ENCODE results near the gene VWA5B2.
A peak's percentile ranks its signal among the peaks of the same experiment; 100 is the strongest.
"Not testable (repeated sequence)": the region's sequence is repeated elsewhere in the genome, so short reads cannot be mapped to it uniquely, and the experiment has no call there.

The VWA5B2 gene

DNA sequence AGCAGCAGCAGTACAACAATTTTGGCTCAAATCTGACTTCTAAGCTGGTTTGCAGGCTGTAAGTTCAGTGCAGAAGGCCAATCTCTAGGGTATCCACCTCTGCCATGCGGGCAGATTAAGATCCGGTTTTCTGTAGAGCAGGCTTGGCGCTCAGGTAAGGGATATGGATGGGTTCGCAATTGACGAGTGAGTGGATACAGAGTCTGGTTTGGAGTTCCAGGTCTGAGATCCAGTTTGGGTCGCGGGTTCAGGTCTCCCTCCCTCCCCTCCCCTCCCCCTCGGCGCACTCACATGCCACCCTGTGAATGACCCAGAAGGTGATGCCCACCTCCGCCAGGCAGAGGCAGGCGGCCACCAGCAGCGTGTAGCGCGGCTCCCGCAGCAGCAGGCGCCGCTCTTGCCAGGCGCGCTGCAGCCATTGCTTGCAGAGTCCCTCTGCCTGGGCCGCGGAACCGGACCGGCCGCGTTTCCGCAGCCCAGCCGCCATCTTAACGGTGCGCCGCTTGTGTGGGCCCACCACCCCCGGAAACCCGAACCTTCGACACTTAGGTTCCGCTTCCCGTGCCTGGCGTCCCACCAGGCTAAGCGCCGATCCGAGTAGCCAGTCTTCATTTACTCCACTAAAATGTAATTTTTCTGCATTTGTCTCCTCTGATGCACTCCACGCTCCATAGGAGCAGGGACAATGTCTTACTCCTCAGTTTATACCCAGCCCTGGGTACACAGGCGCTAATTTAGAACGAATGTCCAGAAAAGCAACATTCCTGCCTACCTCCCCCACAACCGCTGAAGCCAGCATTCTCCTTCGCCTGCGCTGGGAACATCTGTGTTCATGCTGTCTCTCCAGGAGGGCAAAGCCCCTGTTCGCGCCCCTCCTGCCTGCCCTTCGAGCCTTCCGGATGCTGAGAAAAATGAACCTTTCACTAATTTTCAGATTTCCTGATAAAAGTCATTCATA is 19.3 kb downstream of the VWA5B2 start, which contains the start of gene ALG3:
ALG3 (minus strand) TSS at position 509 of the 958 bp plus-strand sequence; CDS start at position 487, 22 bp downstream.
- peak; percentile 89 for DNase-seq

DNA sequence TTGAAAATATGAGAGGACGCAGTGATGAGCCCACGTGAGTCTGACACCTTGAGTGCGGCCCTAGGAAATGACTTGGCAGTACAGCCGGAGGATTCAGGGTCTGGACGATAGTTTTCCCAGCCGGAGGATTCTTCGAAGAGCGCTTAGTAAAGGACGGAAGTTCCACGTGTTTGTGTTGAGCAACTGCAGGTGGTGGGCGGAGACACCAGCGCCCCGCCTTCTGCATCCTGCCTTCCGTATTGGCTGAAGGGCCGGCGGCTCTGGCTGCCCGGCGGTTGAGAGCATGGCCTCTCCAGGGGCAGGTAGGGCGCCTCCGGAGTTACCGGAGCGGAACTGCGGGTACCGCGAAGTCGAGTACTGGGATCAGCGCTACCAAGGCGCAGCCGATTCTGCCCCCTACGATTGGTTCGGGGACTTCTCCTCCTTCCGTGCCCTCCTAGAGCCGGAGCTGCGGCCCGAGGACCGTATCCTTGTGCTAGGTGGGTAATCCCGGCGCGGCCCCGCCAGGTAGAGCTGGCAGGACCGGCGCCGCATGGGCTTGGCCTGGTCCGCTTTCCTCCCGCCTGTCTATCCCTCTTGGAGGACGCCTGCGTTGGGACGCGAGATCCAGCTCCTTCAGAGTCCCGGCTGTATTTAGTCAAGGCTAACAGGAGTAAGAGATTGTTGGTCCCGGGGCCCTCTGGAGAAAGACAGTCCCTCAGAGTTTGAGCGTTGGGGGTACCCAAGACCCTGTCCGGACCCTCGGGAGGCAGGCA is 20.2 kb downstream of the VWA5B2 start, which contains the start of gene EEF1AKMT4:
EEF1AKMT4 (plus strand) TSS at position 261 of the 755 bp plus-strand sequence; CDS start at position 284, 23 bp downstream.
- peak; percentile 98 for DNase-seq

DNA sequence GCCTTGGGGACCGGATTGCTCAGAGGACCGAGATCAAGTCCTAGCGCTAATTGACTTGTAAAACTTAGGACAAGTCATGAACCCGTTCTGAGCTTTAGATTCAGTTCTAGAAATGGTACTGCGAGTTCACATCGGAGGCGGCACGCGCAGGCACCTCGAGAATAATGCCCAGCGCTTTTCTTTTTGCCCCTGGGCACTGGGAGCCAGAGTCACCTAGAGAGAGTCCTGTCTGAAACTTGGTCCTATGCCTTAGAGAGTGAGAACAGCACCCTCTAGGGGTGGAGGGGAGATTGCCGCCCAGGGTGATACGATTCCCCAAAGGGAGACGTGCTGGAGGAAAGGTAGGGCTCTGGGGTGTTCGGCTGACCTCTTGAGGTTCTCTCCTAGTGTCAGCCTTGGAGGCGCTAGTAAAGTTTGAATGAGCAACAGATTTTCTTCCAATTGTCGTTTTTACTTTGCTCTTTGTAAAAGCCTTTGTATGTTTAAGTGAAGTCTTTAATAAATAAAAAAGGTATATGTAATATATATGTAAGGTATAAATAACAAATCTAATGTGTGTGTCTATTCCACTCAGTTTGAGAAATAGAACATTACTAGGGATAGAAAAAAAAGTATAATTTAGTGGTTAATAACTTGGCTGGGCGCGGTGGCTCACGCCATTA is 20.9 kb downstream of the VWA5B2 start:
- peak; percentile 91 for DNase-seq

DNA sequence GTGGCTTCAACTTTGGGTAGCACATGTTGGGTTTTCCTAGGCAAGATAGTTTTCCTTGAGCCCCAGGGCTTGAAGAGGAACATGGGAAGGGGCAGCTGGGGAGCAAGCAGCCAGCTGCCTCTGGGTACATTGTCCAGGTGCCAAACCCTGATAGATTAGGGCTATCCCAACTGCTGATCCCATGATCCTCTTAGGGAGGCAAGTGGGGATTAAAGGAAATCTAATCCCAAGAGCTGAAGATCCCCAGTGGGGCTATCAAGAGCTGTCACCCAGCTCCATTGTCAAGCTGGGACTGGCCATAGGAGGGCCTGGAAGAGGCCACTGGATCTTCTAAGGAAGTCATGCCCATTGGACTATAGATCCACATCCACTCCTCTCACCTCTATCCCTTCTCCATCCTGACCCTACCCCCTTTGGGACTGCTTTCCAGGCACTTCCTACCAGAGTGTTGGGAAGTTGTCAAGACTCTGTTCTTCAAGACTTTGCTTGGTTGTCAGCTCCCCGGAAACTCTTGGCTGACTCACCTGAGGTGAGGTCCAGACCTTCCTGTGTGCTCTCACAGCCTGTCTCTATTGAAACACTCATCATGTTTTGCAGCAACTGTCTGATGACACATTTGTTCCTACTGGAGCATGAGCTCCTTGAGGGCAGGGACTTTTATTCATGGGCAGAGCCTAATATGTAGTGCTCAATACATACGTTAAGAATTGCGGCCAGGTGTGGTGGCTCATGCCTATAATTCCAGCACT is 26.1 kb downstream of the VWA5B2 start:
- DNase-seq = no peak

DNA sequence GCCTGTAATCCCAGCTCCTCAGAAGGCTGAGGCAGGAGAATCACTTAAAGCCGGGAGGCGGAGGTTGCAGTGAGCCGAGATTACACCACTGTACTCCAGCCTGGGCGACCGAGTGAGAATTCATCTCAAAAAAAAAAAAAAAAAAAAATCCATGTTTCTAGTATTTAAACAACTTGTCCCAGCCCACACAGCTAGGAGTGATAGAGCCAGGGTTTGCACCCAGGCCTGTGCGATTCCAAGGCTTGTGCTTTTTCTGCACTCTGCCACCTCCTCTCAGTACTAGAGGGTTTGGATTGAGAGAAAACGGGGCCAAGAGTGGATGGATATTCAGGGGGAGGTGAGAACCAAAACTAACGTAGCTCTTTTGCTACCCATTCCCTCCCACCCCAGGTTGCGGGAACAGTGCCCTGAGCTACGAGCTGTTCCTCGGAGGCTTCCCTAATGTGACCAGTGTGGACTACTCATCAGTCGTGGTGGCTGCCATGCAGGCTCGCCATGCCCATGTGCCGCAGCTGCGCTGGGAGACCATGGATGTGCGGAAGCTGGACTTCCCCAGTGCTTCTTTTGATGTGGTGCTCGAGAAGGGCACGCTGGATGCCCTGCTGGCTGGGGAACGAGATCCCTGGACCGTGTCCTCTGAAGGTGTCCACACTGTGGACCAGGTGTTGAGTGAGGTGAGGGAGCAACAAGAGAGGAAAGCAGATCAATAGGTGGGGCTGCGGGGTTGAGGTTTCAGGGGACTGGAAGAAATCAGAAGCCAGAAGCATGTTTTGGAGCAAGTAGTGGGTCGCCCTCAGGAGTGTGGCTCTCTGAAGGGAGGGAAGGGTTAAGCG is 27.9 kb downstream of the VWA5B2 start:
- no peak for DNase-seq

DNA sequence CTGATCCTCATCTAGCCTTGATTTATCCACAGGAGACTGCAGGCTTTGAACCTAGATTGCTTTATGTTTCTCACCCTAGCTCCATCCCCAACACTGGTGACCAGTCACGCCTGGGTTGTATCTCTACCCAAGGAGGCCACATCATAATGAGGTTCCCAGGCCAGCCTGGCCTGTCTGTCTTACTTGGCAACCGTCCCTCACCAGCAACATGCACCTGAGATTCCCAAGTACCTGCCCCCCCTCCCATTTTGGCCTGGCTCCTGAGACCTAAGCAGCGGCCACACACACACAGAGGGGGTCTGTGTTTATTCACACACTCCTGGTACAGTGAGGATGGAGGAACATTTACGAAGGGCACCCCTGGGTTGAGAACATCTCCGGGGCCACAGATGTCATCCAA is 29.5 kb downstream of the VWA5B2 start:
- no peak for DNase-seq

DNA sequence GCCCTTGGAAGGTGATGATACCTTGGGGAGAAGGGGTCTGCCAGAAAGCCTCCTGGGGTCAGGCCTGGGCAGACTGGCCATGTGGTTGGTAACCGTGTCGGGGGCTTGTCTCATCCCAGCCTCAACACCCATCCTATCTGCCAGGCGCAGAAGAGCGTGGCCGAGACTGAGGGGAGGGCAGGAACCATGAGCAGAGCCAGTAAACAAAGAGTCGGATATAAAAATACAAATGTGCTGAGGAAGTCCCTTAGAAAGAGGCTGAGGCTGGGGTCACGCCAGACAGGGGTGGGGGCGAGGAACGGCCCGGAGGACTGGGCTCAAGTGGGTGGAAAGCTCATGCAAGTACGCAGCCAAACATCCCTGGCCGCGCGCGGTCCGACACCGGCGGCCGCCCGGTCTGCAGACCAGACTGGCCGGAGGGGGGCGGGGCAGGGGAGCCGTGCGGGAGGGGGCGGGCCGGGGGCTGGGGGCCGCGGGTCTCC is 30.1 kb downstream of the VWA5B2 start:
- no peak for DNase-seq

DNA sequence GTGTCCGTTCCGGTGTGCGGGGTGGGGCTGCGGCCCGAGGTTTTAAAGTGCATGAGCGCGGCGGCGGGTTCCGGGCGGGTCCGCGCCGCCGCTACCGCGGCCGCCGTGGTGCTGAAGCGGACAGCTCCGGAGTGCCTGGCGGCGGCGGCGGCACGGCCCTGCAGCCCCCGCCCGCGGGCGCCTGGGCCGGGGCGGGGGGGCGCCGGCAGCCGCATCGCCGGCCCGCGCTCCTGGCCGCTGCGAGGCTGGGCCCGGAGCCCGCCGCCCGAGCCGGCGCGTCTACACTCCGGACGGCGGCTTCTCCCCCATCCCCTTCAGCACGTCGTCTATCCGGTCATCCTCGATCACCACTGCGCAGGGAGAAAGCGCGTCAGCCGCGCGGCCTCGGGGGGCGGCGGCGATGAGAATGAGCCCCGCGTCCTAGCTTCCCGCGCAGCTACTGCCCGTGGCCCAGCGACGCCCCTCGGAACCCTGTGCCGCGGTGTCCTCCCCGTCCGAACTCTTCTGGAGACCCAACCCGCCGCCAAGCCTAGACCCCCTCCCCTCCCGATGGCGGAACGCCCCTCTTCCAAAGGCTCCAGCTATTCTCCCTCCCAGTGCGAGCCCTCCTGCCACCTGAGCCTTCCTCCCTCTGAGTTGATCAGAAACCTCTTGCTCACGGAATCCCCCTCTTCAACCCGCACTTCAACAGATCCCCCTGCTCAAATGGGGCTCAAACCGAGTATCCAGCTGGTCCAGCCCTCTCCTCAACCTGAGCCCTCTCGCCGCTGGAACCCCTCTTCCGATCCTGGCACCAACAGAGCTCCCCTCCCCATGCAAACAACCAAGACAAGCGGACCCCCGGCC is 30.7 kb downstream of the VWA5B2 start:
- DNase-seq = peak; percentile 55

DNA sequence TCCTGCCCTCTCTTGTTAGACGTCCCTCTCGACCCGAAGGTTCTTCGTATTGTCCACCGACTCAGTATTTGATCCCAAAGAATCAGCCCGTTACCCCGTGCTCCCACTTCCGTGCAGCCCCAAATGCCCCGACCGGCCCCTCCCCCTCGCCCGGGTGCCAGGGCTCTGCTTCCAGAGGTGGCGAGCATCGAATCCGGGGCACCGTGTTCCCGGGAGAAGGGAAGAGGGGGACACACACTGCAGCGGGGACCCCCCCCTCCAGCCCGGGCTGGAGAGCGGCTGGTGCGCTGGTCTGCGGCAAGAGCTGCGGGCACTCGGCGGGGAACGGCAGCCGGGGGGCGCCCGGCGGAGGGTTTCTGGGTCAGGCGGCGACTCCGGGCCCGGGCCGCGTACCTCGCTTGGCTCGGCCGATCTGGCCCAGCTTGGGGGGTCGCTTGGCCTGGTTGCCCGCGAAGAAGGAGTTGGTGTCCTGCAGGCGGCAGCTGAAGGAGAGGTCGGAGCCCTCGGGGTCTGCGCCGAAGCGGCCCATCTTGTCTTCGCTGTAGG is 31.4 kb downstream of the VWA5B2 start:
- DNase-seq = no peak

DNA sequence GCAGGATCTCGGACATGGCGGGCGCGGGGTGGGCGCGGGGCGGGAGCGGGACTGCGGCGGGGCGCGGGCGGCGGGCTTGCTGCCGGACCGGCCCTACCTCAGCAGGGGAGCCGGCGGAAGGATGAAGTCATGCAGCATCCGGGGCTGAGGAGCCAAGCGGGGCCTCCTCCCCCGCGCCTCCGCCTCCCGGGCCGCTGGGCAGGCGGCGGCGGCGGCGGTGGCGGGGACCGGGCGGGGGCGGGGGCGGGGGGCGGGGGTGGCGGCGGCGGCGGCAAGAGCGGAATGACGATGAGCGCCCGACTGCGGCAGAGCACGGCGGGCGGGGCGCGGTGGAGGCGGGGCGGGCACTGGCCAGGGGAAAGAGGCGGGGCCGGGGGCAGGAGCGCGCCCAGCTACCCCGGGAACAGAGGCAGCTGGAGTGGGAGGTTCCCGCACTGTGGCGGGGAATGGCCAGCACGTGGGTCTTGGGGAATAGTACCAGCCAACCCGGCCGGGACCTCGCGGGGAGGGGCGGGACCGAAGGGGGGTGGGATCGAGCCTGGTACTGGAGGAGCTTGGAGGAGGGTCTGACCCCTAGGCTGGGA is 32.0 kb downstream of the VWA5B2 start, which contains the start of gene CAMK2N2:
CAMK2N2 (minus strand) TSS at position 284 of the 584 bp plus-strand sequence; CDS start at position 16, 268 bp downstream.
- DNase-seq = peak; percentile 70

DNA sequence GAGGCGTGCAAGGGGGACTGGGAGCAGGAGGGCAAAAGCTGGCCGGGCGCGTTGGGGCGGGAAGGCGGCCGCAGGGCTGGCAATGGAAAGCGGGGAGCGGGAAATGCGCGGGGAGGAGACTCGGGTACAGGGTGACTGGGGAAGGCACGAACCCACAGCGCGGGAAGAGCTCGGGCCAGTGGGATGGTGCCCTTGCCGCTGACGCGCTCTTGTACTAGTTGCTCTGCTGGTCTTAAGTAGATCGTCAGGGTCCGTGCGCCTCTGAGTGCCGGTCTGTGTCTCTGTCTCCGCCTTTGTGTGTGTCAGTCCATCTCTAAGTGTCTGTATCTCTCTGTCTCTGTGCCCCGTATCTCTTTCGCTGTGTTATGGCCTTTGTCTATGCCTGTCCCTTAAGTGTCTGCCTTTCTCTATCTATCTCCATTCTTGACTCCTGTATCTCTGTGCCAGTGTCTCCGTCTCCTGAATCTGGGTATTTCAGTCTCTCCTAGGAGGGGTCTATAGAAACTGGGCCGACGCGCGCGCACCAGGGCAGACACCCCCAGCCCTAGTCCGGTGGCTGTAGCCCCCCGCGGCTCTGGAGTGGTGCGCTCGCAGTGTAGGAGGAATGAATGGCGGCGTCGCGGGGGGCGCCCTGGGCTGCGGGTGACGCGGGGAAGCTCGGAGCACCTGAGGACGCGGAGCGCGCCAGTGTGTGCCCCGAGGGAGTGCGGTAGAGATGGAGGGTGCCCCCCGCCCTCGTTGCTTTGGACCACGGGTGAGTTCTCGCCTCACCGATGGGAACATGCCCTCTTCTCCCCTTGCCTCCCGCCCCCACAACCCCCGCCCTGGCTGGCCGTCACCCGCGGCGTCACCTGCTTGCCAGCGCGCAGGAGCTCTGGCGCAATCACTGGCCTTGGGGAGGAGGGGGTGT is 32.7 kb downstream of the VWA5B2 start:
- peak; percentile 23 for DNase-seq

DNA sequence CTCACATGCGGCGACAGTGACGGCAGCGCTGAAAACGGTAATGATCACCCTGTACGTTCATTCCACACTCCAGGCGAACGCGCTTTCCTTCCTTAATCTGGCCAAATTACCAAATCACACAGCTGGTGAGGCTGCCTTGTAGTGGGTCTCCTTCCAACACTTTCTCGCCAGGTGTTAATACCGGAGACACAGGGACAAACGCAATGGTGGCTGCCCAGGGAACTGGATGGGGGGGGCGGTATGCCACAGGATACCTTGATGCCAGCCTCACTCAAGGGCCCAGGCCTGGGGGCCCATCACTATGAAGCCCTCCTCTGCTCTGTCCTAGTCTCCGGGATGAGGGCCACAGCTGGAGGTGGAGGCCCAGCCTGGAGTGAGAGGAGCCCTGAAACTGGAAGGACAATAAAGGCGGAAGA is 33.4 kb downstream of the VWA5B2 start:
- no peak for DNase-seq

DNA sequence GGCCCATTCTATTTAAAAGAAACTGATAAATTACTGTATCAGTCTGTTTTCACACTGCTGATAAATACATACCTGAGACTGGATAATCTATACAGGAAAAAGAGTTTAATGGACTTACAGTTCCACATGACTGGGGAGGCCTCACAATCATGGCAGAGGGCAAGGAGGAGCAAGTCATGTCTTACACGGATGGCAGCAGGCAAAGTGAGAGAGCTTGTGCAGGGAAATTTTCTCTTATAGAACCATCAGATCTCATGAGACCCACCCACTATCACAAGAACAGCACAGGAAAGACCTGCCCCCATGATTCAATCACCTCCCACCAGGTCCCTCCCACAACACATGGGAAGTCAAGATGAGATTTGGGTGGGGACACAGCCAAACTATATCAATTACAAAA is 37.9 kb downstream of the VWA5B2 start:
- DNase-seq = not testable (repeated sequence)

DNA sequence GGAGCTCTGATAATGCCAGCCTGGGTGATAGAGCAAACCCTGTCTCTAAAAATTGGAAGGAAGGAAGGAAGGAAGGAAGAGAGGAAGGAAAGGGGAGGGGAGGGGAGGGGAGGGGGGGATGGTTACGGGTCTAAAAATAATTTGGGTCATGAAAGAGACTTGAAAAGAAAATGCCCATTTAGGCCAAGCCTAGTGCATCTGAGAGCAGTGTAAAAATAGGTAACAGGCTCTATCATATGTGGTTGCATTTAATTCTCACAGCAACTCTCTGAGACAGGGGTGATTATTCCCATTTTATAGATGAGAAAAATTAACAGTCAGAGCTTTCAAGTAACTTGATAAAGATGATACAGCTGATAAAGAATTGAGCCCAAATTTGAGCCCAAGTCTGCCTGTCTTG is 42.9 kb downstream of the VWA5B2 start:
- no peak for DNase-seq

DNA sequence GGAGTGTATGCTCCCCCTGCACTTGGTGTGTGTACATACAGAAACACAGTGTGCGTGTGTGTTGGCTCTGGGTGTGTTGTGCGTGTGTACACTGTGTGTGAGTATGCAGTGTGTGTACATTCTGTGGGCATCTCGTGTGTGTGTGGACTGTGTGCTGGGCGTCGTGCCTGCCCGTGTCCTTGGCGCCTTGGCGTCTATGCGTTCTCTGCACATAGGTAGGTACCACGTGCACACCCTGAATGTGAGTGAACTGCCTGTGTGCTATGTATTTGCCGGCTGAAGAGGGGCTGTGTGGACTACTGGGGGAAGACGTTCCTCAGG is 46.0 kb downstream of the VWA5B2 start:
- no peak for DNase-seq

DNA sequence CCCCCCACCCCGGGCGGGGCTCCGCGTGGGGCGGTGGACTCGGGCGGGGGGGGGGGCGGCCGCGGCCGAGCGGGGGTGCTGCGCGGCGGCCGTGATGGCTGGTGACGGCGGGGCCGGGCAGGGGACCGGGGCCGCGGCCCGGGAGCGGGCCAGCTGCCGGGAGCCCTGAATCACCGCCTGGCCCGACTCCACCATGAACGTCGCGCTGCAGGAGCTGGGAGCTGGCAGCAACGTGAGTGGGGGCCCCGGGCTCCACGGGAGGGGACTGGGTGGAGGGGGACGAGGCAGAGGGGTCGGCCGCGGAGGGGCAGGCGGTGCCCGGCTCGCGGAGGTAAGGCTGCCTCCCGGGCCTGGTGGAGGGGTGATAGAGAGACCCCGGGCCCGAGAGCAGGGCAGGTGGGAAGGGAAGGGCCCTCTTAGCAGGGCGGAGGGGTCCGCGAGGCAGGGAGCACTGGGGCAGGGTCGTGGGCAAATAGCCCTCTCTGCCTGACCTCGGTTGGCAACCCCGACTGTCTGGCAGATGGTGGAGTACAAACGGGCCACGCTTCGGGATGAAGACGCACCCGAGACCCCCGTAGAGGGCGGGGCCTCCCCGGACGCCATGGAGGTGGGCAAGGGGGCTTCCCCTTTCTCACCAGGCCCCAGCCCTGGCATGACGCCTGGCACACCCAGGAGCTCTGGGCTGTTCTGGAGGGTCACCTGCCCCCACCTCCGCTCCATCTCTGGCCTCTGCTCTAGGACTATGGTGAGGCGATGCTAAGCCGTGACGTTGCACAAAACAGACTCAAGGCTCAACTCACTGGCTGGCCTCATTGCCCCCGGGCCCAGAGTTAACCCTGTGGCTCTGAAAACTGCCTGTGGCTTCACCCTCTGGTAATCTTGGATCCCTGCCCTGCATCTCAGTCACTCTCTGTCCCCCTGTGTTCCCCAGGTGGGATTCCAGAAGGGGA is 46.9 kb downstream of the VWA5B2 start, which contains the start of gene ECE2:
ECE2 (plus strand) TSS at position 62 of the 950 bp plus-strand sequence; CDS start at position 194, 132 bp downstream.
- no peak for DNase-seq

DNA sequence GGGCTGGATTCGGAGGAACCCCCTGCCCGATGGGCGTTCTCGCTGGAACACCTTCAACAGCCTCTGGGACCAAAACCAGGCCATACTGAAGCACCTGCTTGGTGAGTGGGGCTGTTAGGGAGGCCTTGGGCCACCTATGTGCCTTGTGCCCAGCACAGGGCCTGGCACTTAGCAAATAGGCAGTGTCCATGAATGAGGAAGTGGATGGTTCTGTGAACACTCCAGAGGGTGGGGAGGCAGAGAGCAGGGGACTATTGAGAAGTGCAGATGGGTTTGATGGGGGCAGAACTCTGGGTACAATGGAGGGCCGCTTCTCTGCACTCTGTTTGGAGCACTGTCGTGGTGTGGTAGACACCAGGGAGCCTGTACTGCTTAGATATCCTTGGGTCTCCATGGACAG is 48.0 kb downstream of the VWA5B2 start:
- no peak for DNase-seq
